Measurements from ENCODE around the gene GH2. TPM values are rescaled to one million over a fixed set of nuclear protein-coding genes. Genes with fewer than 3 reads are reported as not detected.

Gene GH2
- not detected in 2 replicates for total RNA-seq

GRCh38 chr17:63881935-63882601, at the start of gene GH2:
TSS of gene GH2 (minus strand) at chr17:63881944. CDS start at chr17:63881801, 143 bp downstream.

GRCh38 chr17:63918789-63919305, 37.1 kb upstream of the GH2 start, which contains the start of gene GH1:
TSS of gene GH1 (minus strand) at chr17:63918839. CDS start at chr17:63918776, 63 bp downstream.

GRCh38 chr17:63911041-63911635, 29.4 kb upstream of the GH2 start, which contains the start of gene CSHL1:
TSS of gene CSHL1 (minus strand) at chr17:63911258. CDS start at chr17:63911196, 62 bp downstream.

GRCh38 chr17:63896524-63897354, 15.0 kb upstream of the GH2 start, which contains the start of gene CSH1:
TSS of gene CSH1 (minus strand) at chr17:63896574. CDS start at chr17:63896511, 63 bp downstream.

GRCh38 chr17:63873577-63873976, 8.2 kb downstream of the GH2 start, which contains the start of gene CSH2:
TSS of gene CSH2 (minus strand) at chr17:63873677. CDS start at chr17:63873614, 63 bp downstream.

GRCh38 chr17:63842540-63843386, 39.0 kb downstream of the GH2 start, which contains the start of gene SMARCD2:
TSS of gene SMARCD2 (minus strand) at chr17:63842685. CDS start at chr17:63842674, 11 bp downstream.

Other genes starting within 250 kb of the GH2 start
- 2.0 and 3.3 TPM in 2 replicates for gene LIMD2, start 181.8 kb downstream of the GH2 start, total RNA-seq
- gene STRADA, start 140.1 kb downstream of the GH2 start, total RNA-seq: 17.3 and 19.7 TPM in 2 replicates
- gene CCDC47, start 108.3 kb downstream of the GH2 start, total RNA-seq: 52.5 and 59.6 TPM in 2 replicates
- 58.6 and 60.1 TPM in 2 replicates for gene DDX42, start 107.8 kb downstream of the GH2 start, total RNA-seq
- gene PSMC5, start 54.5 kb downstream of the GH2 start, total RNA-seq: 84.7 and 92.4 TPM in 2 replicates
- gene FTSJ3, start 54.3 kb downstream of the GH2 start, total RNA-seq: 61.0 and 66.5 TPM in 2 replicates
- gene SMARCD2, start 39.3 kb downstream of the GH2 start, total RNA-seq: 73.2 and 101 TPM in 2 replicates
- gene CSH2, start 8.3 kb downstream of the GH2 start, total RNA-seq: not detected in 2 replicates
- not detected in 2 replicates for gene CSH1, start 14.6 kb upstream of the GH2 start, total RNA-seq
- gene CSHL1, start 29.3 kb upstream of the GH2 start, total RNA-seq: 0.16 TPM in 1 of 2 replicates, not detected in the other
- not detected in 2 replicates for gene GH1, start 36.9 kb upstream of the GH2 start, total RNA-seq
- 0.09 and 0.16 TPM in 2 replicates for gene CD79B, start 50.4 kb upstream of the GH2 start, total RNA-seq
- gene SCN4A, start 91.0 kb upstream of the GH2 start, total RNA-seq: 0.09 and 0.16 TPM in 2 replicates
- gene PRR29, start 116.4 kb upstream of the GH2 start, total RNA-seq: 0.47 and 0.52 TPM in 2 replicates
- 0.26 and 0.32 TPM in 2 replicates for gene ICAM2, start 138.7 kb upstream of the GH2 start, total RNA-seq
- gene ERN1, start 248.2 kb upstream of the GH2 start, total RNA-seq: 4.3 and 7.8 TPM in 2 replicates

Data from bronchial smooth muscle cell (primary cell).